NOMO-1 (cell line): ENCODE results near the gene RNF217.
A peak's percentile ranks its signal among the peaks of the same experiment; 100 is the strongest.
"Not testable (repeated sequence)": the region's sequence is repeated elsewhere in the genome, so short reads cannot be mapped to it uniquely, and the experiment has no call there.

ENCODE experiments used
- DNase-seq, 2 experiments: peaks; one replicate each; lab custom pipeline; 2025; ENCODE audit not compliant: unreplicated experiment in 2 of 2; lab: John Stamatoyannopoulos, UW

The RNF217 gene

GRCh38 chr6:125009578-125009977, 47.3 kb downstream of the RNF217 start:
- DNase-seq: no peak

- peak; percentile 3 to 61 for DNase-seq
These were observed 51.9 kb downstream of the RNF217 start for GRCh38 chr6:125013938-125014660.

GRCh38 chr6:125014661-125014957, 52.4 kb downstream of the RNF217 start:
- no peak for DNase-seq

GRCh38 chr6:125015152-125015551, 52.9 kb downstream of the RNF217 start:
- DNase-seq: no peak

- no peak for DNase-seq
These were observed 55.9 kb downstream of the RNF217 start for GRCh38 chr6:125018136-125018535.

GRCh38 chr6:125019281-125019680, 57.0 kb downstream of the RNF217 start:
- DNase-seq: no peak

GRCh38 chr6:125019918-125020317, 57.7 kb downstream of the RNF217 start:
- no peak for DNase-seq

GRCh38 chr6:125020385-125020784, 58.1 kb downstream of the RNF217 start:
- no peak for DNase-seq

GRCh38 chr6:125022391-125022989, 60.3 kb downstream of the RNF217 start:
- DNase-seq: no peak

GRCh38 chr6:125025164-125025854, 63.1 kb downstream of the RNF217 start:
- no peak for DNase-seq

- DNase-seq: no peak
These were observed 65.0 kb downstream of the RNF217 start for GRCh38 chr6:125027287-125027686.

GRCh38 chr6:125030969-125031368, 68.7 kb downstream of the RNF217 start:
- DNase-seq: no peak

GRCh38 chr6:125031385-125031784, 69.1 kb downstream of the RNF217 start:
- peak; percentile 32 to 53 for DNase-seq

- DNase-seq: not testable (repeated sequence)
These were observed 72.7 kb downstream of the RNF217 start for GRCh38 chr6:125034929-125035328.

GRCh38 chr6:125036486-125036885, 74.2 kb downstream of the RNF217 start:
- not testable (repeated sequence) for DNase-seq

- no peak for DNase-seq
These were observed 75.6 kb downstream of the RNF217 start for GRCh38 chr6:125037827-125038226.

- DNase-seq: no peak
These were observed 76.7 kb downstream of the RNF217 start for GRCh38 chr6:125038925-125039324.

GRCh38 chr6:125041740-125042459, 79.7 kb downstream of the RNF217 start:
- peak in 1 of 2 experiments; percentile 35 for DNase-seq

- no peak for DNase-seq
These were observed 81.8 kb downstream of the RNF217 start for GRCh38 chr6:125044066-125044465.

- no peak for DNase-seq
These were observed 82.4 kb downstream of the RNF217 start for GRCh38 chr6:125044667-125045066.
